A549 (cell line): ENCODE measurements around the gene PRDM5. TPM values are rescaled to one million over a fixed set of nuclear protein-coding genes. Genes with fewer than 3 reads are reported as not detected.

Experiments used
- ATAC-seq, 2 experiments: fragments of 200-7000 bp in 1 of 2; fragments of >200 bp in 1 of 2; cut with Nextera tagmentation in 1 of 2; cut with Tn5 transposase in 1 of 2; 3 replicates each; pipeline versions ENCODE4 v1.8.0 to v1.9.1; 2018 to 2020; ENCODE audit warnings: mild to moderate bottlenecking in 1 of 2, moderate library complexity in 1 of 2
- CTCF ChIA-PET: fragments of 300-600 bp; sonication (Branson Sonifier 250); formaldehyde crosslinking; extraction: SDS; loops from one replicate; lab custom pipeline; 2021; ENCODE audit warnings: antibody characterized with exemption, inconsistent platforms; lab: Yijun Ruan, JAX
- POLR2A ChIA-PET: fragments of 350-600 bp; formaldehyde crosslinking; extraction: SDS; loops from one replicate; lab custom pipeline; 2021; ENCODE audit warnings: antibody characterized with exemption, inconsistent platforms; lab: Yijun Ruan, JAX
- DNase-seq, 2 experiments: peaks; one replicate each; pipeline versions ENCODE4 v3.0.0 to v3.0.0-alpha.2; 2011 to 2016; ENCODE audit warnings: low read depth in 1 of 2, low spot score in 1 of 2
- FAIRE-seq: peaks from 2 replicates; lab custom pipeline; 2011; peaks lifted over from hg19 to GRCh38; lab: Jason Lieb, UNC
- H3K27ac ChIP-seq, 2 experiments: fragments of >200 bp; sonication (Bioruptor Twin); formaldehyde crosslinking; 3 replicates each; pipeline ENCODE4 v1.5.1; 2016 to 2017
- H3K4me1 ChIP-seq: fragments of >200 bp; sonication (Bioruptor Twin); formaldehyde crosslinking; 3 replicates; pipeline ENCODE4 v1.6.1; 2016
- H3K4me2 ChIP-seq: fragments of >200 bp; sonication (Bioruptor Twin); formaldehyde crosslinking; 3 replicates; pipeline ENCODE4 v1.6.1; 2016
- H3K4me3 ChIP-seq: fragments of >200 bp; sonication (Bioruptor Twin); formaldehyde crosslinking; 3 replicates; pipeline ENCODE4 v1.5.1; 2016
- H3K9me3 ChIP-seq: fragments of >200 bp; sonication (Bioruptor Twin); formaldehyde crosslinking; 3 replicates; pipeline ENCODE4 v1.6.1; 2016
- ATOH8 ChIP-seq: fragments of 250-450 bp; sonication (Bioruptor Pico); IDR thresholded peaks from 2 replicates; pipeline ENCODE4 v1.5.0; 2020; ENCODE audit warnings: low read depth, mild to moderate bottlenecking, moderate library complexity
- BCL3 ChIP-seq: fragments of >200 bp; sonication (Bioruptor Twin); formaldehyde crosslinking; IDR thresholded peaks from 3 replicates; pipeline ENCODE4 v1.6.1; 2016
- BHLHE40 ChIP-seq: IDR thresholded peaks from 2 replicates; pipeline ENCODE4 v1.6.1; 2012; ENCODE audit warnings: low read depth, low read length, inconsistent platforms
- CBX8 ChIP-seq: fragments of 200-600 bp; sonication (generic); IDR thresholded peaks from 2 replicates; pipeline ENCODE4 v1.6.1; 2016
- CHD2 ChIP-seq: fragments of 150-350 bp; IDR thresholded peaks from 2 replicates; pipeline ENCODE4 v1.6.1; 2014; ENCODE audit warnings: low read length; ENCODE audit not compliant: partially characterized antibody
- ELK1 ChIP-seq: fragments of 150-350 bp; IDR thresholded peaks from 2 replicates; pipeline ENCODE4 v1.6.1; 2014; ENCODE audit warnings: low read depth, mild to moderate bottlenecking, low read length
- ESRRA ChIP-seq: fragments of 150-350 bp; IDR thresholded peaks from 2 replicates; pipeline ENCODE4 v1.6.1; 2014; ENCODE audit warnings: mild to moderate bottlenecking, low read length, borderline replicate concordance
- FOSL2 ChIP-seq, 2 experiments: fragments of 450-650 bp in 1 of 2; fragments of >200 bp in 1 of 2; sonication (Bioruptor Twin) in 1 of 2; formaldehyde crosslinking; IDR thresholded peaks; 2 replicates each; pipeline versions ENCODE4 v1.5.0 to v1.6.1; 2016 to 2020; ENCODE audit warnings: mild to moderate bottlenecking in 1 of 2, moderate library complexity in 1 of 2
- HMGXB4 ChIP-seq: fragments of 250-450 bp; sonication (Bioruptor Pico); IDR thresholded peaks from 2 replicates; pipeline ENCODE4 v1.5.0; 2021; ENCODE audit warnings: mild to moderate bottlenecking, moderate library complexity, borderline replicate concordance
- HOXB13 ChIP-seq: fragments of 250-450 bp; sonication (Bioruptor Pico); IDR thresholded peaks from 2 replicates; pipeline ENCODE4 v1.5.0; 2020; ENCODE audit warnings: low read depth, mild to moderate bottlenecking, moderate library complexity
- JUNB ChIP-seq: fragments of >200 bp; sonication (Bioruptor Twin); formaldehyde crosslinking; IDR thresholded peaks from 2 replicates; pipeline ENCODE4 v1.6.1; 2016
- KDM1A ChIP-seq: fragments of 200-600 bp; sonication (generic); IDR thresholded peaks from 2 replicates; pipeline ENCODE4 v1.6.1; 2016; ENCODE audit warnings: low read depth, mild to moderate bottlenecking
- KDM5A ChIP-seq: fragments of 200-600 bp; sonication (generic); IDR thresholded peaks from 2 replicates; pipeline ENCODE4 v1.6.1; 2016; ENCODE audit warnings: antibody characterized with exemption, mild to moderate bottlenecking
- MAFK ChIP-seq: fragments of 450-650 bp; IDR thresholded peaks from 2 replicates; pipeline ENCODE4 v1.6.1; 2014; ENCODE audit not compliant: partially characterized antibody
- MYC ChIP-seq: IDR thresholded peaks from 2 replicates; pipeline ENCODE4 v1.6.1; 2012; ENCODE audit warnings: mild to moderate bottlenecking, inconsistent platforms, low read length, improper control_type of control experiment, borderline replicate concordance
- NFE2L2 ChIP-seq: fragments of 150-350 bp; conservative IDR thresholded peaks from 2 replicates; pipeline ENCODE4 v1.6.1; 2014; ENCODE audit warnings: low read length
- NPAS2 ChIP-seq: fragments of 250-450 bp; sonication (Bioruptor Pico); IDR thresholded peaks from 2 replicates; pipeline ENCODE4 v1.8.0; 2022; ENCODE audit warnings: mild to moderate bottlenecking, moderate library complexity, borderline replicate concordance
- NR3C1 ChIP-seq: fragments of >200 bp; sonication (Bioruptor Twin); formaldehyde crosslinking; IDR thresholded peaks from 3 replicates; pipeline ENCODE4 v1.6.1; 2017
- USF2 ChIP-seq: fragments of 450-650 bp; IDR thresholded peaks from 2 replicates; pipeline ENCODE4 v1.6.1; 2014; ENCODE audit warnings: antibody characterized with exemption
- ZC3H11A ChIP-seq: fragments of 450-650 bp; IDR thresholded peaks from 2 replicates; pipeline ENCODE4 v1.6.1; 2014; ENCODE audit warnings: antibody characterized with exemption, mild to moderate bottlenecking
- ZSCAN20 ChIP-seq: fragments of 250-450 bp; sonication (Bioruptor Pico); IDR thresholded peaks from 2 replicates; pipeline ENCODE4 v1.8.0; 2022; ENCODE audit warnings: mild to moderate bottlenecking, moderate library complexity
- WGBS: methylation state at CpG from one replicate; pipeline ENCODE4 v1.1.6; 2017; ENCODE audit errors: missing lambda C conversion rate; 5-methylcytosine and 5-hydroxymethylcytosine counted together
- polyA plus RNA-seq, 4 experiments: library from polyadenylated mRNA; depleted of rRNA in 3 of 4; stranded (reverse); fragments of >200 nt; fragmentation: RNase III in 1 of 4; extraction: RNeasy Plus Mini Kit Qiagen cat#74134 plus additional on column Dnase treatment in 1 of 4; gene quantifications; 2 replicates in 3 of 4; 3 replicates in 1 of 4; pipeline ENCODE4 v1.2.3, GENCODE V29; 2011 to 2017

The PRDM5 gene
- polyA plus RNA-seq, 2 of the 4 experiments (the other 2 are of a cell fraction): 6.5 to 12.9 TPM

GRCh38 chr4:120895554-120895953 is 27.0 kb downstream of the PRDM5 start:
- Histone ChIP-seq H3K9me3 (no peaks in the 10 kb centered on the region), H3K4me2 (no peak overlapping the region), H3K4me3 (no peak overlapping the region), H3K27ac (no peak overlapping the region), H3K4me1 (no peaks in the 10 kb centered on the region)
- POLR2A ChIA-PET: no interaction called here
- TF ChIP-seq ZC3H11A: no peak
- TF ChIP-seq BCL3: no peak
- TF ChIP-seq MYC: no peak
- no peak for TF ChIP-seq ATOH8 (CRISPR knock-in tag)
- TF ChIP-seq BHLHE40: no peak
- TF ChIP-seq NPAS2 (CRISPR knock-in tag): no peak
- TF ChIP-seq KDM1A: no peak
- no peak for TF ChIP-seq MAFK
- CTCF ChIA-PET: no interaction called here
- ATAC-seq (no peak), FAIRE-seq (no peak), DNase-seq (no peak)
- WGBS: 94% methylated on average over 2 of the region's 2 CpGs

- Histone ChIP-seq H3K27ac (no peak overlapping the region), H3K4me3 (no peak overlapping the region), H3K9me3 (no peaks in the 10 kb centered on the region), H3K4me1 (no peaks in the 10 kb centered on the region), H3K4me2 (no peak overlapping the region)
- ChIA-PET CTCF (interaction anchor here (1.0 kb wide), 1 partner anchor 29 kb away, joined by 3 read pairs; the partner anchor contains the start of gene PRDM5), POLR2A (no interaction called here)
- TF ChIP-seq ATOH8 (CRISPR knock-in tag) (no peak), NFE2L2 (peak; percentile 50; the same call in 1 of the 2 replicates), MAFK (peak; percentile 16)
- ATAC-seq (no peak), DNase-seq (no peak), FAIRE-seq (no peak)
- 93% methylated on average over 2 of the region's 2 CpGs for WGBS
Observed at GRCh38 chr4:120893314-120893713, 29.2 kb downstream of the PRDM5 start.

- Histone ChIP-seq H3K27ac (no peak overlapping the region), H3K9me3 (no peaks in the 10 kb centered on the region), H3K4me1 (no peaks in the 10 kb centered on the region), H3K4me2 (no peak overlapping the region), H3K4me3 (no peak overlapping the region)
- POLR2A ChIA-PET: no interaction called here
- FAIRE-seq: no peak
- ATAC-seq: no peak
- TF ChIP-seq ATOH8 (CRISPR knock-in tag) (no peak), ESRRA (no peak), ZSCAN20 (CRISPR knock-in tag) (no peak), USF2 (no peak)
- CTCF ChIA-PET: no interaction called here
- DNase-seq: no peak
Observed at GRCh38 chr4:120886191-120886590, 36.3 kb downstream of the PRDM5 start.

- ChIA-PET CTCF (no interaction called here), POLR2A (no interaction called here)
- Histone ChIP-seq H3K9me3 (no peaks in the 10 kb centered on the region), H3K27ac (no peak overlapping the region), H3K4me3 (no peak overlapping the region), H3K4me1 (no peaks in the 10 kb centered on the region), H3K4me2 (no peak overlapping the region)
- ATAC-seq: no peak
- no peak for FAIRE-seq
- no peak for DNase-seq
- WGBS: 73% methylated on average over 2 of the region's 4 CpGs
- TF ChIP-seq HMGXB4 (CRISPR knock-in tag) (no peak), KDM5A (no peak), CHD2 (no peak), JUNB (no peak), CBX8 (no peak), NR3C1 (no peak), BHLHE40 (no peak), ELK1 (no peak), NFE2L2 (no peak), ATOH8 (CRISPR knock-in tag) (no peak), FOSL2 (IDR thresholded peaks at IDR 0.05) (no peak), FOSL2 (CRISPR knock-in tag; IDR thresholded peaks at IDR 0.05) (no peak), HOXB13 (CRISPR knock-in tag) (no peak)
Observed at GRCh38 chr4:120881846-120882245, 40.7 kb downstream of the PRDM5 start.
